Heart left ventricle (tissue), 13 donors: Measurements from ENCODE around the gene KRTAP6-1.

Source experiments
- CTCF ChIP-seq, 12 donors: fragments of 200-600 bp; sonication (generic) in 4 of 12; IDR thresholded peaks; one replicate each; pipeline versions ENCODE4 v1.5.0 to v1.8.0; 2018 to 2022; ENCODE audit warnings: antibody characterized with exemption in 12 of 12, mild to moderate bottlenecking in 5 of 12
- POLR2A ChIP-seq, 2 donors: fragments of 450-650 bp; IDR thresholded peaks; one replicate each; pipeline ENCODE4 v1.6.1; 2017; ENCODE audit warnings: antibody characterized with exemption in 2 of 2, mild to moderate bottlenecking in 2 of 2, moderate library complexity in 2 of 2
- donor health status: ischemic (EF 13 %, LVEDD 7.1; RV severe dilation, severe dysfunction).
- donor health status: DM: no; HTN: yes; CAD: no.
- donor health status: DM: no; HTN: no; CAD: no.
- donor health status: ischemic (EF 25% LVEDD 6.9; RV normal size, moderate dysfunction).
- donor health status: ischemic (EF 25% LVEDD 5.7; RV mildly dilated, moderate dysfunction).
- donor health status: ischemic (EF 35%, LVEDD 5.7; RV mildly dilated, moderate dysfunction).
- donor health status: nonischemic (EF 11% LVEDD 7.7; RV severe dilation, severe dysfunction).
- donor health status: DM: yes; HTN: yes; CAD: no.
- donor health status: PGD.
- donor health status: ischemic (EF 29% LVEDD 5.4; RV normal size, mild dysfunction).
- donor health status: nonischemic (EF 23%, LVEDD 6.1; RV moderate dilation, normal function).

- TF ChIP-seq POLR2A (IDR thresholded peaks at IDR 0.05) (no peak), CTCF (IDR thresholded peaks at IDR 0.05) (no peak)
Observed at GRCh38 chr21:30590297-30590696, 23.4 kb downstream of the KRTAP6-1 start, which contains the start of gene KRTAP22-2.
